Keratinocyte (primary cell): ENCODE data around the gene CSNK1G1. TPM values are rescaled to one million over a fixed set of nuclear protein-coding genes. Genes with fewer than 3 reads are reported as not detected.

Experiments
- DNase-seq: peaks from one replicate; pipeline ENCODE4 v3.0.0-alpha.2; 2011; ENCODE audit warnings: low read depth, missing footprints, low spot score
- FAIRE-seq: peaks from 2 replicates; lab custom pipeline; 2011; peaks lifted over from hg19 to GRCh38; lab: Jason Lieb, UNC
- H2AFZ ChIP-seq: 2 replicates; pipeline ENCODE4 v1.6.0; 2012; ENCODE audit warnings: low read length, control low read depth, inconsistent platforms; ENCODE audit not compliant: control insufficient read depth
- H3K27ac ChIP-seq: 2 replicates; pipeline ENCODE4 v1.5.1; 2011; ENCODE audit warnings: low read length; ENCODE audit not compliant: control insufficient read depth, insufficient read depth
- H3K27me3 ChIP-seq: 3 replicates; pipeline ENCODE4 v1.6.0; 2011; ENCODE audit warnings: low read length; ENCODE audit not compliant: control insufficient read depth, insufficient read depth; ENCODE audit errors: extremely low read depth
- H3K36me3 ChIP-seq, 2 experiments: 2 replicates in 1 of 2; 3 replicates in 1 of 2; pipeline ENCODE4 v1.5.1; 2011; ENCODE audit warnings: low read length in 2 of 2, mild to moderate bottlenecking in 1 of 2; ENCODE audit not compliant: control insufficient read depth in 2 of 2, insufficient read depth in 2 of 2; ENCODE audit errors: extremely low read depth in 1 of 2
- H3K4me1 ChIP-seq: 3 replicates; pipeline ENCODE4 v1.5.1; 2011; ENCODE audit warnings: low read length; ENCODE audit not compliant: control insufficient read depth, insufficient read depth; ENCODE audit errors: extremely low read depth
- H3K4me2 ChIP-seq: 3 replicates; pipeline ENCODE4 v1.6.0; 2011; ENCODE audit warnings: low read depth, low read length; ENCODE audit not compliant: control insufficient read depth, insufficient read depth; ENCODE audit errors: extremely low read depth
- H3K4me3 ChIP-seq, 3 experiments: fragments of 200-600 bp in 1 of 3; sonication (generic) in 1 of 3; 2 replicates in 2 of 3; 3 replicates in 1 of 3; pipeline ENCODE4 v1.5.1; 2011 to 2016; ENCODE audit warnings: low read length in 3 of 3, mild to moderate bottlenecking in 3 of 3, control low read depth in 2 of 3, inconsistent platforms in 1 of 3, low read depth in 1 of 3, mixed read lengths in 1 of 3, mixed run types in 1 of 3, moderate library complexity in 1 of 3; ENCODE audit not compliant: control insufficient read depth in 2 of 3, insufficient read depth in 2 of 3; ENCODE audit errors: extremely low read depth in 1 of 3
- H3K79me2 ChIP-seq: 2 replicates; pipeline ENCODE4 v1.6.0; 2012; ENCODE audit warnings: low read length; ENCODE audit not compliant: control insufficient read depth, insufficient read depth
- H3K9ac ChIP-seq: 3 replicates; pipeline ENCODE4 v1.6.0; 2011; ENCODE audit warnings: low read length; ENCODE audit not compliant: control insufficient read depth, insufficient read depth; ENCODE audit errors: extremely low read depth
- H3K9me1 ChIP-seq: 3 replicates; pipeline ENCODE4 v1.6.0; 2011; ENCODE audit warnings: low read length; ENCODE audit not compliant: control insufficient read depth, insufficient read depth; ENCODE audit errors: extremely low read depth
- H3K9me3 ChIP-seq: 2 replicates; pipeline ENCODE4 v1.5.1; 2012; ENCODE audit warnings: low read depth, low read length; ENCODE audit not compliant: control insufficient read depth
- H4K20me1 ChIP-seq: 3 replicates; pipeline ENCODE4 v1.6.0; 2011; ENCODE audit warnings: low read length; ENCODE audit not compliant: control insufficient read depth, insufficient read depth; ENCODE audit errors: extremely low read depth
- EZH2 ChIP-seq: IDR thresholded peaks from one replicate; pipeline ENCODE4 v1.6.1; 2012; ENCODE audit warnings: inconsistent platforms, mild to moderate bottlenecking, low read length, moderate library complexity
- dilution Hi-C: fragments of 300-500 bp; cut with MboI; formaldehyde crosslinking; loops from one replicate; pipeline ENCODE4 v1.7.0; 2020; ENCODE audit warnings: low sequenced_read_pairs; ENCODE audit not compliant: extremely low pct_ligation_motif_present
- polyA plus RNA-seq, 5 experiments: library from polyadenylated mRNA; depleted of rRNA in 3 of 5; stranded (reverse) in 3 of 5; stranded (forward) in 1 of 5; unstranded in 1 of 5; fragments of >200 nt; gene quantifications; 1 replicate in 1 of 5; 2 replicates in 3 of 5; 3 replicates in 1 of 5; pipeline versions ENCODE4 v1.2.1 to v1.2.3, GENCODE V29; 2011 to 2012; ENCODE audit warnings: missing spikeins in 2 of 5, low read depth in 1 of 5, low replicate concordance in 1 of 5
- TF ChIP-seq, protein P1 (sequence below), 3 experiments: IDR thresholded peaks in 1 of 3; conservative IDR thresholded peaks in 1 of 3; optimal IDR thresholded peaks in 1 of 3; 2 replicates in 2 of 3; 3 replicates in 1 of 3; pipeline versions ENCODE3 to v1.5.1; 2011; ENCODE audit warnings: low read length in 3 of 3, mild to moderate bottlenecking in 3 of 3, moderate library complexity in 2 of 3, control low read depth in 1 of 3, inconsistent platforms in 1 of 3; ENCODE audit not compliant: insufficient read depth in 2 of 3; ENCODE audit errors: extremely low read depth in 1 of 3

Gene CSNK1G1
- polyA plus RNA-seq, 1 donor (not counting 4 experiments of a cell fraction or from before 2014, with no cell fraction given): 28.9 TPM

DNA sequence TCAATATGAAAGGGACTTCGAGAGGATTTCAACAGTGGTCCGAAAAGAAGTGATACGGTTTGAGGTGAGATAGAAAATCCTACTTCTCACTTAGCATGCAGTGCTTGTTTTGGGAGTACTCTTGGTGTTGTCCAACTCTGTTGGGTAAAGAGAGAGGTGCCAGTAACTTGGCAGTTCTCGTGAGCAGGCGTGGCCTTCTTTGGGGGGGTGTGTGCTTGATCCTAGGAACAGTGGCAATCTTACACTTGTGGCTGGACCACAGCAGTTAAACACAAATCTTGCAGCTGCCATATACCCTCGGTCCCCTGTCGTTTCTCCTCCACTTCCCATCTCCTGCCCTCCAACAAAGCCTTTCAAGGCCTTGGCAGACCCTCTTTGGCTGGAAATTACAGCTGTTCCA lies 219.6 kb downstream of the CSNK1G1 start:
- Histone ChIP-seq H3K9ac (no peak overlapping the region), H3K4me2 (no peak overlapping the region), H4K20me1 (no peaks in the 10 kb centered on the region), H3K27me3 (no peaks in the 10 kb centered on the region), H3K36me3 (peaks cover 34 to 40% of the 10 kb centered on the region in 2 experiments), H3K27ac (no peak overlapping the region), H3K9me1 (no peaks in the 10 kb centered on the region), H3K79me2 (no peaks in the 10 kb centered on the region), H3K4me1 (no peaks in the 10 kb centered on the region), H3K4me3 (no peak overlapping the region), H2AFZ (no peak overlapping the region), H3K9me3 (no peaks in the 10 kb centered on the region)
- dilution Hi-C loops: no loop called here
- no peak for FAIRE-seq
- no peak for TF ChIP-seq EZH2
- TF ChIP-seq, protein P1, sequence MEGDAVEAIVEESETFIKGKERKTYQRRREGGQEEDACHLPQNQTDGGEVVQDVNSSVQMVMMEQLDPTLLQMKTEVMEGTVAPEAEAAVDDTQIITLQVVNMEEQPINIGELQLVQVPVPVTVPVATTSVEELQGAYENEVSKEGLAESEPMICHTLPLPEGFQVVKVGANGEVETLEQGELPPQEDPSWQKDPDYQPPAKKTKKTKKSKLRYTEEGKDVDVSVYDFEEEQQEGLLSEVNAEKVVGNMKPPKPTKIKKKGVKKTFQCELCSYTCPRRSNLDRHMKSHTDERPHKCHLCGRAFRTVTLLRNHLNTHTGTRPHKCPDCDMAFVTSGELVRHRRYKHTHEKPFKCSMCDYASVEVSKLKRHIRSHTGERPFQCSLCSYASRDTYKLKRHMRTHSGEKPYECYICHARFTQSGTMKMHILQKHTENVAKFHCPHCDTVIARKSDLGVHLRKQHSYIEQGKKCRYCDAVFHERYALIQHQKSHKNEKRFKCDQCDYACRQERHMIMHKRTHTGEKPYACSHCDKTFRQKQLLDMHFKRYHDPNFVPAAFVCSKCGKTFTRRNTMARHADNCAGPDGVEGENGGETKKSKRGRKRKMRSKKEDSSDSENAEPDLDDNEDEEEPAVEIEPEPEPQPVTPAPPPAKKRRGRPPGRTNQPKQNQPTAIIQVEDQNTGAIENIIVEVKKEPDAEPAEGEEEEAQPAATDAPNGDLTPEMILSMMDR (optimal IDR thresholded peaks at IDR 0.05 in 1 of 3, IDR thresholded peaks at IDR 0.05 in 1 of 3, conservative IDR thresholded peaks at IDR 0.05 in 1 of 3; ENCODE audit: extremely low read depth in 1 of 3, insufficient read depth in 2 of 3, low read length in 3 of 3): no peak
- no peak for DNase-seq

DNA sequence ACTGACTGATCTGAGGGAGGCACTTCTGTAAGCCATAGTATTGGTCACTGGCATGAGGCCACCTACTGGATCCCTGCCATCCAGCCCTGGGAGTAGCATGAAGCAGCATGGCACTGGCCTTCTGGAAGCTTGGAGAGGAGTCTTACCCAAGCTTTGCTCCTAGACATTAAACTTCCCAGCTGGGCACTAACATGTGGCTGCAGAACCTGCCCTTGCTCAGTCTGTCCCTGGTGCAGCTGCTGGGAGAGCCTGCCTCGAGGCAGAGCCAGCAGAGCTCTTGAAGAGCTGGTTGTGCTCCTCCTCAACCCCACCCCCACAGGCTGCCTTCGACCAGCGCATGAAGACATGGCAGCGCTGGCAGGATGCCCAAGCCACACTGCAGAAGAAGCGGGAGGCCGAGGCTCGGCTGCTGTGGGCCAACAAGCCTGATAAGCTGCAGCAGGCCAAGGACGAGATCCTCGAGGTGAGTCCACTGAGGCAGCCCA lies 221.6 kb downstream of the CSNK1G1 start:
- no peak for DNase-seq
- no peaks in the 10 kb centered on the region for H3K9me1 ChIP-seq
- H3K4me1 ChIP-seq: no peaks in the 10 kb centered on the region
- no peak overlapping the region for H3K4me2 ChIP-seq
- TF ChIP-seq, protein P1 (optimal IDR thresholded peaks at IDR 0.05 in 1 of 3, IDR thresholded peaks at IDR 0.05 in 1 of 3, conservative IDR thresholded peaks at IDR 0.05 in 1 of 3; ENCODE audit: extremely low read depth in 1 of 3, insufficient read depth in 2 of 3, low read length in 3 of 3): no peak
- no peak for TF ChIP-seq EZH2
- no peak for FAIRE-seq
- no peaks in the 10 kb centered on the region for H4K20me1 ChIP-seq
- H3K9me3 ChIP-seq: no peaks in the 10 kb centered on the region
- dilution Hi-C loops: no loop called here
- H3K36me3 ChIP-seq: peaks cover 42 to 44% of the 10 kb centered on the region in 2 experiments
- no peak overlapping the region for H3K27ac ChIP-seq
- no peaks in the 10 kb centered on the region for H3K79me2 ChIP-seq
- H3K9ac ChIP-seq: no peak overlapping the region
- no peaks in the 10 kb centered on the region for H3K27me3 ChIP-seq
- no peak overlapping the region for H3K4me3 ChIP-seq
- no peak overlapping the region for H2AFZ ChIP-seq
